DMS79 treated with DMSO at 0.1 percent for 48 hours (cell line): ENCODE data around the gene ACADL.

Experiments
- DNase-seq: peaks from one replicate; lab custom pipeline; 2025; lab: John Stamatoyannopoulos, UW

ACADL gene

DNA sequence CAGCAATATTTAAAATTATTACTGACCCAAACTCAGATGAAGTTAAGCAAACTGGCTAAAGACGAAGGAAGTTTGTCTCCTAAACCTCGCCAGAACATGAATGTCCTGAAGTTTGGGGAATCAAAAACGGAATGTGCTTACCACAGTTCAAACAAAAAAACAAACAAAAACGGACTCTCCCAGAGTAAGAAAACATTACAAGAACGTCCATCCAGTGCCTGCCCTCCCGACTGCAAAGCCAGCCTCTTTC lies 55.1 kb downstream of the ACADL start:
- DNase-seq: no peak

DNA sequence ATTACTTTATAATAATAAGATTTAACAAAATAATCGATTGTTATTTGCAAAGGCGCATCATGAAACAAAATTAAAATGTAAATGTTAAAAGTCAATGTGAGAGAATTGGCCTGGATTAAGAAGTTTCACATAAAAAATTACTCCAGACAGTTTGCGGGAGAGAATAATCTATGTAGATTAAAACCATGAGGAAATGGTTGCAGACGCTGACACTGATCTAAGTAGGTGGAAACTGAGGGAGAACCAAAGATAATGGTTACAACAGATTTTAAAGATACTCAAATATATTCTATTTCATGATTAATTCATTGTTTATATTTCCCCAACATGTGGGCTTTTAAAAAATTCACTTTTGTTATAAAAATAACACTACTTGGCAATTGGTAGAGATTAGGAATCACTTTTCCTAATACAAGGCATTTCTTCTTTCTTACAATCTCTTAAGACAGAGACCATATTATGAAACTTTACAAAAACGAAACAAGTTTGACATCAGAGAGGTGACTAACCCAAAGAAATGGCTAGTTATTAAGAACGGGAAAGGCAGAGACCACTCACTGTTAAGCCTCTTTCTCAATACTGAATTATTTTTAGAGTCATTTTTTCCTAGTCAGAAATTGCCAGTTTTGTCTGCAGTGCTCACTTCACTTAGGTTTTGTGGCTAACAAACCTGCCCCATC lies 55.6 kb downstream of the ACADL start:
- DNase-seq: no peak

DNA sequence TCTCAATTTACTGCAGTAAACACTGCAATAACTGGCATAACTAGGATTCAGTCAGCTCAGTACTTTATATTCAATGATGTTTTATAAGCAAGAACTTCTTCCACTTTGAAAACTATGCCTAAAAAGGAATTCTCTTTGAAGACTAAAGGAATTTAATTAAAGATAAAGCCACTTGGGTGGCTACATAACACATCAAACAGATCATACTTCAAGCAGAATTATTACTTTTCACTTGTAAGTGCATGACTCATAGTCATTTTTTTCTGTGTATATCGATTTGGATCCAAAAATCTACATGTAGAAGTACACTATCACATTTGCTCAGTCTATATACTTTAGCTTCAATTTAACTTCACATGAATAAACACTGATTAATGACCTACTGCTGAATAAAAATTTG lies 58.0 kb downstream of the ACADL start:
- DNase-seq: no peak

DNA sequence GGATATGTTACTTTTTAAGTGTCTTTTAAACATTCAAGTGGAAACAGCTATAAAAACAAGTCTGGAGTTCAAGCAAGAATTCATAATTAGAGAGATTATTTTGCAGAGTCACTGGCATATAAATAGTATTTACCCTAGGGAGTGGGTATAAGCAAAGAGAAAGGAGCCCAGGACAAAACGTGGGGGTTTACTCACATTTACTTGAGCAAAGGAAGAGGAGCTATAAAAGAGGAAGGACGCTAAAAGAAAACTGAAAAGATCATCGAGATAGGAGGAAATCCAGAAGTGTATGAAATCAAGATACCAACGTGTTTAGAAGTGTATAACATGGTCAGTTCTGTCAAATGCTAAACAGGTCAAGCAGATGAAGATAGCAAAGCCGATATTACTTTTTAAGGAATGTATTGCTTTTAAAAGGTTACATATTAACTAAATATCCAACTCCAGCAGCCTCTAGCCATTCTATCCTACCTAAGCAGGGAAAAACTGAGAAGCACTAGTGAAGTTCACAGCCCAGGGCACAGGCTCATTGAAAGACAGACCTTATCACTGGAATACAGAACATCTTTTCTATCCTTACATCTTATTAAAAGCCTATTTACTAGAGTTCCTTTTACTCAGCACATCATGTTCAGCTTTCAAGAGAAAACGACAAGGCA lies 62.7 kb downstream of the ACADL start:
- DNase-seq: no peak

DNA sequence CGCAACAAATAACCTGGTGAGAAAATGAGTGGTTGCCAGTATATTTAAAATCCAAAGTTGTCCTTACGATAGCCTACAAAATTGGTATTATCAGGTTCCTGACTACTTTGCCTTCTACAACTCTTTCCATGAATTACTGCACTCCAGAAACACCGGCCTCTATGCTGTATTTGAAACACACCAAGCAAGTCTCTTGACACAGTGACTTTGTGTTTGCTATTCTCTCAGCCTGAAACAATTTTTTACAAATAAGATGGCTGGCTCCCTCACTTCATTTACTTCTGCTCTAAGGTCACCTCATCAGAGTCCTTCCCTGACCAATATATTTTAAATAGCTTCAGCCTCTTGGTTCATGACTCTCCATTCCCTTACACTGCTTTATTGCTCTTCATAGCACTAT lies 66.2 kb downstream of the ACADL start:
- no peak for DNase-seq

DNA sequence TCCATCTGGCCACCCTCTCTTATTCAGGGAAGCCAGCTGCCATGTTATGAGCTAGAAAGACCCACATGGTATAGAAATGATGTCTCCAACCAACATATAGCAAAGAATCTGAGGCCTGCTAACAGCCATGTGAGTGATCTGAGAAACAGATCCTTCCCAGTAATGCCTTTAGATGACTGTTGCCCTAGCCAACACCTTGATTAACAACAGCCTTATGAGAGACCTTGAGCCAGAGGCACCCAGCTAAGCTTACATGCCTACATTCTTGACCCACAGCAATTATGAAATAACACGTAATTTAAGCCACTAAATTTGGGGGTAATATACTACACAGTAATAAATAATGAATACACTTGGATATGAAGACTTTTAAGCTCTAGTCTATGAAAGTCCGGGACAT lies 67.0 kb downstream of the ACADL start:
- DNase-seq: no peak

DNA sequence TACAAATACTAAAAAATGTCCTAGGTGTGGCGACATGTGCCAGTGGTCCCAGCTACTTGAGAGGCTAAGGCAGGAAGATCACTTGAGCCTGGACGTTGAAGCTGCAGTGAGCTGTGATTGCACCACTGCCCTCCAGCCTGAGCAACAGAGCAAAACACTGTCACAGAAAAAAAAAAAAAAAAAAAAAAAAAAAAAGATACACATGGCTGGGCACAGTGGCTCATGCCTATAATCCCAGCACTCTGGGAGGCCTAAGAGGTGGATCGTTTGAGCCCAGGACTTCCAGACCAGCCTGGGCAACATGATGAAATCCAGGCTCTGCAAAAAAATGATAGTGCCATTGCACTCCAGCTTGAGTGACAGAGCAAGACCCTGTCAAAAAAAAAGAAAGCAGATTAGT lies 67.7 kb downstream of the ACADL start:
- no peak for DNase-seq

DNA sequence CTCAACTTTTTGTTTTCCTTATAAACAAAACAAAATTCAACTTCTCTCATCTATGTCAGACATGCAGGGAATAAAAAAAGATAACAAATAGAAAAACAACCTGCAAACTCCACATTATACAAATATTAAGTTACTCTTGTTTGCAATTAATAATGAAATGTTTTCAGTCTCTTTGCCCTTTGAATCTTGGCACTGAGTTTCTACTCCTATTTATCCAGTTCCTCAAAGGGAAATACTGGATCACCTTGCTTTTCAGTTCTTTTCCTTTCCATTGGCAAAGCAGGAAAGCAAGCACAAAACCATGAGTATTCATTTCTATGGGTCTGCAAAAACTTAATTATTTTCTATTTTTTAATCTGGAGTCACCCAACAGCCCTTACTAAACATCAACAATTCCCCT lies 77.6 kb downstream of the ACADL start:
- no peak for DNase-seq
